ENCODE measurements around the gene MROH7.

Gene MROH7

GRCh38 chr1:54745274-54745673, 103.7 kb downstream of the MROH7 start:
- no peak for TF ChIP-seq CTCF (IDR thresholded peaks at IDR 0.05; ENCODE audit: low read depth, low read length, missing control alignments)
- no peak overlapping the region for H3K4me3 ChIP-seq (replicated peaks; ENCODE audit: low read depth, low read length)
- no peak for DNase-seq (ENCODE audit: extremely low read depth, low read depth)

- H3K4me3 ChIP-seq (replicated peaks; ENCODE audit: low read depth, low read length): no peak overlapping the region
- DNase-seq (ENCODE audit: extremely low read depth, low read depth): no peak
- TF ChIP-seq CTCF (IDR thresholded peaks at IDR 0.05; ENCODE audit: low read depth, low read length, missing control alignments): no peak
These were observed 104.3 kb downstream of the MROH7 start for GRCh38 chr1:54745864-54746263.

GRCh38 chr1:54748094-54748835, 106.7 kb downstream of the MROH7 start:
- no peak for TF ChIP-seq CTCF (IDR thresholded peaks at IDR 0.05; ENCODE audit: low read depth, low read length, missing control alignments)
- no peak overlapping the region for H3K4me3 ChIP-seq (replicated peaks; ENCODE audit: low read depth, low read length)
- DNase-seq (ENCODE audit: extremely low read depth, low read depth): no peak

GRCh38 chr1:54750596-54750995, 109.0 kb downstream of the MROH7 start:
- TF ChIP-seq CTCF (IDR thresholded peaks at IDR 0.05; ENCODE audit: low read depth, low read length, missing control alignments): no peak
- H3K4me3 ChIP-seq (replicated peaks; ENCODE audit: low read depth, low read length): no peak overlapping the region
- no peak for DNase-seq (ENCODE audit: extremely low read depth, low read depth)

GRCh38 chr1:54751426-54751825, 109.8 kb downstream of the MROH7 start:
- no peak for DNase-seq (ENCODE audit: extremely low read depth, low read depth)
- H3K4me3 ChIP-seq (replicated peaks; ENCODE audit: low read depth, low read length): no peak overlapping the region
- TF ChIP-seq CTCF (IDR thresholded peaks at IDR 0.05; ENCODE audit: low read depth, low read length, missing control alignments): no peak

- no peak for TF ChIP-seq CTCF (IDR thresholded peaks at IDR 0.05; ENCODE audit: low read depth, low read length, missing control alignments)
- H3K4me3 ChIP-seq (replicated peaks; ENCODE audit: low read depth, low read length): no peak overlapping the region
- DNase-seq (ENCODE audit: extremely low read depth, low read depth): no peak
These were observed 112.5 kb downstream of the MROH7 start for GRCh38 chr1:54754045-54754444.

All from HFF-Myc (cell line).